Esophagus squamous epithelium (tissue), 5 donors: ENCODE data around the gene PNPO. TPM values are rescaled to one million over a fixed set of nuclear protein-coding genes. Genes with fewer than 3 reads are reported as not detected.

ENCODE experiments used
- DNase-seq: peaks from one replicate; lab custom pipeline; 2025; lab: John Stamatoyannopoulos, UW
- H3K27ac ChIP-seq, 4 donors: fragments of 200-600 bp; sonication (generic); one replicate each; pipeline ENCODE4 v1.5.1; 2016 to 2019; ENCODE audit warnings: mild to moderate bottlenecking in 1 of 4
- H3K27me3 ChIP-seq, 4 donors: fragments of 200-600 bp; sonication (generic); 1 replicate in 3 of 4; 2 replicates in 1 of 4; pipeline versions ENCODE4 v1.5.1 to v1.6.0; 2017 to 2021; ENCODE audit warnings: antibody characterized with exemption in 1 of 4
- H3K36me3 ChIP-seq, 3 donors: fragments of 200-600 bp; sonication (generic); one replicate each; pipeline ENCODE4 v1.5.1; 2016 to 2019
- H3K4me1 ChIP-seq, 3 donors: fragments of 200-600 bp; sonication (generic); one replicate each; pipeline ENCODE4 v1.5.1; 2017 to 2019
- H3K4me3 ChIP-seq, 4 donors: fragments of 200-600 bp; sonication (generic); 1 replicate in 3 of 4; 2 replicates in 1 of 4; pipeline ENCODE4 v1.5.1; 2016 to 2019; ENCODE audit warnings: mild to moderate bottlenecking in 2 of 4, moderate library complexity in 1 of 4
- H3K9me3 ChIP-seq, 3 donors: fragments of 200-600 bp; sonication (generic); one replicate each; pipeline ENCODE4 v1.5.1; 2016 to 2019
- CTCF ChIP-seq, 6 experiments: fragments of 450-650 bp in 4 of 6; fragments of 200-600 bp in 2 of 6; sonication (generic) in 2 of 6; IDR thresholded peaks; one replicate each; pipeline ENCODE4 v1.5.1; 2016 to 2019; ENCODE audit warnings: antibody characterized with exemption in 6 of 6, mild to moderate bottlenecking in 4 of 6, moderate library complexity in 4 of 6
- POLR2A ChIP-seq, 4 donors: fragments of 450-650 bp; IDR thresholded peaks; one replicate each; pipeline ENCODE4 v1.6.1; 2017; ENCODE audit warnings: antibody characterized with exemption in 4 of 4, mild to moderate bottlenecking in 4 of 4, moderate library complexity in 3 of 4
- WGBS, 2 donors: methylation state at CpG; one replicate each; pipeline ENCODE4 v1.1.5; 2018; 5-methylcytosine and 5-hydroxymethylcytosine counted together
- intact Hi-C: fragments of 100-400 bp; cut with DNase I; formaldehyde crosslinking; loops from one replicate; pipeline ENCODE4 v1.15.0; 2022
- total RNA-seq, 4 donors: library from RNA; depleted of rRNA; stranded (reverse); fragments of >200 nt; gene quantifications; one replicate each; pipeline ENCODE4 v1.1.0, GENCODE V29; 2016
- donor health status: DM: yes; HTN: yes; CAD: no.

Gene PNPO
- total RNA-seq, 4 donors from 2014 or later = 25.6 to 38.6 (median 34.2) TPM

GRCh38 chr17:47995241-47995935 lies 54.0 kb downstream of the PNPO start:
- H3K4me1 ChIP-seq = peaks cover 0 to 12% (median 0%) of the 10 kb centered on the region in 3 donors
- H3K27ac ChIP-seq = no peak overlapping the region
- peaks cover 0 to 62% (median 0%) of the 10 kb centered on the region in 4 donors for H3K27me3 ChIP-seq
- intact Hi-C loops = no loop called here
- WGBS, 2 donors = 79 to 80% methylated on average over 6 to 7 of the region's 13 CpGs
- DNase-seq = no peak
- no peaks in the 10 kb centered on the region for H3K36me3 ChIP-seq
- no peaks in the 10 kb centered on the region for H3K9me3 ChIP-seq
- no peak overlapping the region for H3K4me3 ChIP-seq
- no peak for TF ChIP-seq POLR2A (IDR thresholded peaks at IDR 0.05)
- TF ChIP-seq CTCF (IDR thresholded peaks at IDR 0.05) = no peak

GRCh38 chr17:47996201-47996600 lies 54.8 kb downstream of the PNPO start:
- no peak for TF ChIP-seq POLR2A (IDR thresholded peaks at IDR 0.05)
- TF ChIP-seq CTCF (IDR thresholded peaks at IDR 0.05) = no peak
- H3K4me3 ChIP-seq = no peak overlapping the region
- WGBS, 2 donors = 13 to 60% methylated on average over 2 to 3 of the region's 9 CpGs
- H3K9me3 ChIP-seq = no peaks in the 10 kb centered on the region
- H3K4me1 ChIP-seq = peaks cover 0 to 12% (median 0%) of the 10 kb centered on the region in 3 donors
- DNase-seq = no peak
- H3K27me3 ChIP-seq = peaks cover 0 to 68% (median 0%) of the 10 kb centered on the region in 4 donors
- intact Hi-C loops = no loop called here
- H3K36me3 ChIP-seq = no peaks in the 10 kb centered on the region
- H3K27ac ChIP-seq = no peak overlapping the region

GRCh38 chr17:47997586-47997985 lies 56.2 kb downstream of the PNPO start:
- Histone ChIP-seq H3K27ac (no peak overlapping the region), H3K4me3 (no peak overlapping the region), H3K9me3 (no peaks in the 10 kb centered on the region), H3K27me3 (peaks cover 0 to 68% (median 0%) of the 10 kb centered on the region in 4 donors), H3K36me3 (no peaks in the 10 kb centered on the region), H3K4me1 (peaks cover 7 to 20% (median 12%) of the 10 kb centered on the region in 3 donors)
- no peak for TF ChIP-seq POLR2A (IDR thresholded peaks at IDR 0.05)
- no peak for TF ChIP-seq CTCF (IDR thresholded peaks at IDR 0.05)
- WGBS, 2 donors = 80 to 82% methylated on average over 7 of the region's 7 CpGs
- DNase-seq = no peak
- intact Hi-C loops = no loop called here

GRCh38 chr17:47998044-47998443 lies 56.7 kb downstream of the PNPO start:
- TF ChIP-seq CTCF (IDR thresholded peaks at IDR 0.05) (no peak), POLR2A (IDR thresholded peaks at IDR 0.05) (no peak)
- no peak for DNase-seq
- Histone ChIP-seq H3K4me1 (peaks cover 11 to 25% (median 16%) of the 10 kb centered on the region in 3 donors), H3K4me3 (no peak overlapping the region), H3K9me3 (no peaks in the 10 kb centered on the region), H3K36me3 (no peaks in the 10 kb centered on the region), H3K27me3 (peaks cover 0 to 68% (median 0%) of the 10 kb centered on the region in 4 donors), H3K27ac (no peak overlapping the region)
- WGBS, 2 donors = 94 to 95% methylated on average over 7 of the region's 7 CpGs
- intact Hi-C loops = no loop called here

Other genes starting within 250 kb of the PNPO start
- gene TBKBP1, start 247.4 kb upstream of the PNPO start, total RNA-seq = 10 to 100 TPM in 2 of 4 donors, 1 to 10 TPM in 2; 3.1 to 12.7 (median 7.9) TPM
- 1 to 10 TPM in 3 of 4 donors, not detected in 1; 1.1 to 4.5 (median 2.9) TPM for gene TBX21, start 208.3 kb upstream of the PNPO start, total RNA-seq
- 1 to 10 TPM; 1.1 to 4.6 (median 1.6) TPM for gene OSBPL7, start 119.8 kb upstream of the PNPO start, total RNA-seq
- gene MRPL10, start 110.0 kb upstream of the PNPO start, total RNA-seq = 10 to 100 TPM; 23.2 to 36.6 (median 30.0) TPM
- gene LRRC46, start 109.9 kb upstream of the PNPO start, total RNA-seq = under 1 TPM in 1 of 4 donors, not detected in 3; 0.18 TPM
- 10 to 100 TPM; 13.9 to 24.8 (median 17.8) TPM for gene SCRN2, start 100.3 kb upstream of the PNPO start, total RNA-seq
- 1 to 10 TPM; 1.1 to 6.4 (median 3.8) TPM for gene SP6, start 90.4 kb upstream of the PNPO start, total RNA-seq
- 1 to 10 TPM; 4.0 to 9.9 (median 9.2) TPM for gene SP2, start 45.3 kb upstream of the PNPO start, total RNA-seq
- 10 to 100 TPM in 1 of 4 donors, 1 to 10 TPM in 3; 3.3 to 12.5 (median 7.1) TPM for gene PRR15L, start 16.3 kb downstream of the PNPO start, total RNA-seq
- 100 to 1,000 TPM in 1 of 4 donors, 10 to 100 TPM in 3; 60.1 to 141 (median 66.0) TPM for gene CDK5RAP3, start 29.5 kb downstream of the PNPO start, total RNA-seq
- 10 to 100 TPM in 1 of 4 donors, 1 to 10 TPM in 2, under 1 TPM in 1; 0.91 to 14.5 (median 5.7) TPM for gene COPZ2, start 96.2 kb downstream of the PNPO start, total RNA-seq
- gene NFE2L1, start 106.8 kb downstream of the PNPO start, total RNA-seq = 100 to 1,000 TPM in 1 of 4 donors, 10 to 100 TPM in 3; 41.6 to 103 (median 60.0) TPM
- gene CBX1, start 159.9 kb downstream of the PNPO start, total RNA-seq = 10 to 100 TPM; 21.0 to 46.7 (median 24.7) TPM
- gene SNX11, start 166.2 kb downstream of the PNPO start, total RNA-seq = 10 to 100 TPM; 12.7 to 16.6 (median 15.0) TPM